ENCODE results near the gene ELOA. TPM values are rescaled to one million over a fixed set of nuclear protein-coding genes. Genes with fewer than 3 reads are reported as not detected.
A peak's percentile ranks its signal among the peaks of the same experiment; 100 is the strongest.

The ELOA gene
- total and polyA plus RNA-seq, 9 of the 15 experiments (the other 6 are each of a cell fraction or from before 2014, with no cell fraction given) = 31.9 to 98.6 (median 61.3) TPM

DNA sequence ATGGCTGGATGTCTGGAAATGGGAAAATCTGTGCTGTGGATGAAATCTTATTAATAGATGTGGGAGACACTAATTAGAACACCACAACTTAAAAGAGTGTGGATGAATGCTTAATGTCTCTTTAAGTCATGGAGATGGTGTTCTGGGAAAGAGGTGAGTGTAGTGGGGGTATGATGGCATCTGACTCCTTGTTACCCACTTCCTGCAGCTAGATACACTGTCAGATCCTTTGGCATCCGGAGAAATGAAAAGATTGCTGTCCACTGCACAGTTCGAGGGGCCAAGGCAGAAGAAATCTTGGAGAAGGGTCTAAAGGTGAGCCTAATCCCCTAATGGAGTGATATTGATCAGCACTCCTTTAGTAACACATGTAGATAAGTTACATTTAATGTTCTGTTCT lies 49.7 kb upstream of the ELOA start (continued):
- TF ChIP-seq NR4A1 (CRISPR knock-in tag; IDR thresholded peaks at IDR 0.05) (no peak), NR4A1 (tag; IDR thresholded peaks at IDR 0.05) (no peak), HCFC1 (IDR thresholded peaks at IDR 0.05; ENCODE audit: low read depth, low read length) (no peak), POLR2A (conservative IDR thresholded peaks at IDR 0.05) (peak; percentile 37), TAL1 (IDR thresholded peaks at IDR 0.05) (no peak), ZSCAN32 (CRISPR knock-in tag; IDR thresholded peaks at IDR 0.05) (no peak), NFE2 (IDR thresholded peaks at IDR 0.05; ENCODE audit: low read depth) (no peak), ZFP36 (IDR thresholded peaks at IDR 0.05; ENCODE audit: low read depth, low read length, partially characterized antibody) (no peak), LCOR (CRISPR knock-in tag; IDR thresholded peaks at IDR 0.05) (no peak), PHTF2 (CRISPR knock-in tag; IDR thresholded peaks at IDR 0.05) (no peak)
- TF ChIP-seq, protein P1, sequence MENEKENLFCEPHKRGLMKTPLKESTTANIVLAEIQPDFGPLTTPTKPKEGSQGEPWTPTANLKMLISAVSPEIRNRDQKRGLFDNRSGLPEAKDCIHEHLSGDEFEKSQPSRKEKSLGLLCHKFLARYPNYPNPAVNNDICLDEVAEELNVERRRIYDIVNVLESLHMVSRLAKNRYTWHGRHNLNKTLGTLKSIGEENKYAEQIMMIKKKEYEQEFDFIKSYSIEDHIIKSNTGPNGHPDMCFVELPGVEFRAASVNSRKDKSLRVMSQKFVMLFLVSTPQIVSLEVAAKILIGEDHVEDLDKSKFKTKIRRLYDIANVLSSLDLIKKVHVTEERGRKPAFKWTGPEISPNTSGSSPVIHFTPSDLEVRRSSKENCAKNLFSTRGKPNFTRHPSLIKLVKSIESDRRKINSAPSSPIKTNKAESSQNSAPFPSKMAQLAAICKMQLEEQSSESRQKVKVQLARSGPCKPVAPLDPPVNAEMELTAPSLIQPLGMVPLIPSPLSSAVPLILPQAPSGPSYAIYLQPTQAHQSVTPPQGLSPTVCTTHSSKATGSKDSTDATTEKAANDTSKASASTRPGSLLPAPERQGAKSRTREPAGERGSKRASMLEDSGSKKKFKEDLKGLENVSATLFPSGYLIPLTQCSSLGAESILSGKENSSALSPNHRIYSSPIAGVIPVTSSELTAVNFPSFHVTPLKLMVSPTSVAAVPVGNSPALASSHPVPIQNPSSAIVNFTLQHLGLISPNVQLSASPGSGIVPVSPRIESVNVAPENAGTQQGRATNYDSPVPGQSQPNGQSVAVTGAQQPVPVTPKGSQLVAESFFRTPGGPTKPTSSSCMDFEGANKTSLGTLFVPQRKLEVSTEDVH (IDR thresholded peaks at IDR 0.05; ENCODE audit: low read depth, partially characterized antibody) = no peak

DNA sequence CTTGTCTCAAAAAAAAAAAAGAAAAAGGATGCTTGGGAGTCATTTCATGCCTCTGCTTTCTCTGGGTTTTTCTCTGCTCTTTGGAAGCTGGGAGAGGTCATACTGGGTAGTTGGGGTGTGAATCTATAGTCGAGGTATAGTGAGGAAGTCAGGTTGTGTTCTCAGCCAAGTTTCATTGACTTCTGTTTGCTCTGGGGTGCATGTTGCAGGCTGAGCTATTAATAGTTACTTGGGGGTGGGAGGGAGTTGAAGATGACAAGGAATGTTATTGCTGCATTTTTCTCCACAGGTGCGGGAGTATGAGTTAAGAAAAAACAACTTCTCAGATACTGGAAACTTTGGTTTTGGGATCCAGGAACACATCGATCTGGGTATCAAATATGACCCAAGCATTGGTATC lies 48.9 kb upstream of the ELOA start:
- Histone ChIP-seq H3K9ac (ENCODE audit: insufficient read depth in 1 of 2, low read depth in 2 of 2, low read length in 2 of 2) (peak overlapping the region; percentile 53 to 98; a peak in 2 of 4 replicates), H3K9me3 (replicated peaks; ENCODE audit: control insufficient read depth, insufficient read depth, low read depth, low read length) (no peaks in the 10 kb centered on the region; the same call in 1 of the 2 replicates), H3K79me2 (ENCODE audit: control insufficient read depth, insufficient read depth, low read length) (peaks cover 79% of the 10 kb centered on the region), H3K27me3 (ENCODE audit: control insufficient read depth in 2 of 2, insufficient read depth in 2 of 2, low read length in 2 of 2) (no peaks in the 10 kb centered on the region), H4K20me1 (replicated peaks; ENCODE audit: control insufficient read depth, insufficient read depth, low read length) (peaks cover 63% of the 10 kb centered on the region), H3K4me3 (peak overlapping the region; percentile 85; the same call in 1 of the 2 replicates), H3K4me2 (ENCODE audit: insufficient read depth, low read length) (peak overlapping the region; percentile 99), H3K9me1 (ENCODE audit: control insufficient read depth, insufficient read depth, low read length) (peaks cover 6% of the 10 kb centered on the region), H3K27ac (ENCODE audit: extremely low read depth, low read depth, low read length) (no peak overlapping the region), H3K4me1 (replicated peaks in 1 of 2; ENCODE audit: control insufficient read depth in 2 of 2, insufficient read depth in 2 of 2, low read length in 2 of 2) (peaks cover 21 to 36% of the 10 kb centered on the region in 2 experiments; a peak in 4 of 5 replicates), H2AFZ (ENCODE audit: low read depth, low read length) (no peak overlapping the region), H3K36me3 (ENCODE audit: control insufficient read depth, insufficient read depth, low read length) (peaks cover 76% of the 10 kb centered on the region)
- intact Hi-C loops (cut with micrococcal nuclease) (no loop called here), in situ Hi-C loops (cut with MboI) (no loop called here)
- 76% methylated on average over 3 of the region's 3 CpGs for whole genome bisulfite sequencing (ENCODE audit: insufficient coverage, low coverage, missing lambda C conversion rate)
- POLR2A ChIA-PET = interaction anchor here (0.6 to 3.1 kb wide), 11 partner anchors 10 to 243 kb away, joined by 3 to 16 read pairs (median 4); partner anchors contain the start of gene ELOA
- ATAC-seq (no peak), DNase-seq (ENCODE audit: extremely low read depth in 1 of 4, low spot score in 3 of 4) (no peak), FAIRE-seq (no peak)
- TF ChIP-seq RBFOX2 (IDR thresholded peaks at IDR 0.05; ENCODE audit: low read depth, low read length) (0 out of 2 replicates have a peak, but pooled peaks have one; percentile 12), MEF2A (IDR thresholded peaks at IDR 0.05; ENCODE audit: control insufficient read depth, low read depth, low read length) (peak; percentile 68; the same call in 1 of the 2 replicates), POLR2A (conservative IDR thresholded peaks at IDR 0.05) (no peak), STAT5A (IDR thresholded peaks at IDR 0.05; ENCODE audit: borderline replicate concordance, low read length) (0 out of 2 replicates have a peak, but pooled peaks have one; percentile 12)
- no TSS peak for BruUV-seq (replicated peaks)
- CTCF ChIA-PET (ENCODE audit: low intra/inter-chr PET ratio) = no interaction called here

Data from K562 (cell line).